GM19239 (cell line): Measurements from ENCODE around the gene HGFAC.

Experiments
- DNase-seq: peaks from one replicate; pipeline ENCODE4 v3.0.0; 2011; ENCODE audit warnings: low spot score; ENCODE audit not compliant: insufficient read length
- FAIRE-seq: peaks from 2 replicates; lab custom pipeline; 2011; peaks lifted over from hg19 to GRCh38; lab: Jason Lieb, UNC

HGFAC gene

DNA sequence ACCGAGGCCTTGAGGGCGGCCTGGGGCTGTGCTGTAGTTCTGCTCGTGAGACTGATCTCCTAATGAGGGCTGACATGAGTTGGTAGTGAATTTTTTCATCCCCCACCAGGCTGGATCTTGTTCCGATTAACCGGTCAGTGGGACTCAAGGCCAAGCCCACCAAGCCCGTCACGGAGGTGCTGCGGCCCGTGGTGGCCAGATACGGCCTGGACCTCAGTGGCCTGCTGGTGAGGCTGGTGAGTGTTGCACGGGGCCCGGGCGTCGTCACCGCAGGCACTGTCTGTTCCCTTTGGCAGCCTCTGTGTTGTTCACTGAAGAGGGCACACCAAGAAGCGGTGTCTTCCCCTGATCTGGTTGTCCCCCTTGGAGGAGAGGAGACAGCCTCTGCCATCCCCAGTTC is 18.4 kb upstream of the HGFAC start:
- DNase-seq (no peak), FAIRE-seq (no peak)

- DNase-seq (no peak), FAIRE-seq (no peak)
Measured at GRCh38 chr4:3423952-3424351, 17.8 kb upstream of the HGFAC start.

DNA sequence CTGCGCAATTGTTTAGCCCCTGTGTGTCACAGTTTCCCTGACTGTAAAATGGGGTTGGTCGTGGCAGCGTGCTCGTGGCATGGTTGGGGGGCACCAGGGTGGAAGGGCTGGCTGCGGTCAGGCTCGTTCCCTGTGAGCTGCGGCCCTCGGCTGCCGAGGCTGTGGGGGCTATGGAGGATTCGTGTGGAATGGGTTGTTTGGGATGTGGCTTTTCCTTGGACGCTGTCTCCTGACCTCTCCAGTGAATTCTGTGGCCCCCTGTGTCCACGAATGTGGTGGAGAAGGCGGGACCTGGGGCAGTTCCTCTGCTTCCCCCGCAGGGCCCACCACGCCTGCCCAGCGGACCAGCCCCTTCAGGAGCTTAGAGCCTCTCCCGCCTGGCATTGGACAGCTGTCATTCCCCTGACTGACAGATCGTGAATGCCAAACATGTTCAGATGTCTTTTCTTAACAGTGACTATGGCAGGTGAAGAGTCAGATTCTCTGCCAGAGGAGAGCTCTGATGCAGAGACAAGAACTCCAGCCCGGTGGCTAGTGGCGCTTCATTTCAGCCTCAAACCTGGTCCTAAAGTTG is 17.2 kb upstream of the HGFAC start:
- FAIRE-seq: no peak
- DNase-seq: no peak

DNA sequence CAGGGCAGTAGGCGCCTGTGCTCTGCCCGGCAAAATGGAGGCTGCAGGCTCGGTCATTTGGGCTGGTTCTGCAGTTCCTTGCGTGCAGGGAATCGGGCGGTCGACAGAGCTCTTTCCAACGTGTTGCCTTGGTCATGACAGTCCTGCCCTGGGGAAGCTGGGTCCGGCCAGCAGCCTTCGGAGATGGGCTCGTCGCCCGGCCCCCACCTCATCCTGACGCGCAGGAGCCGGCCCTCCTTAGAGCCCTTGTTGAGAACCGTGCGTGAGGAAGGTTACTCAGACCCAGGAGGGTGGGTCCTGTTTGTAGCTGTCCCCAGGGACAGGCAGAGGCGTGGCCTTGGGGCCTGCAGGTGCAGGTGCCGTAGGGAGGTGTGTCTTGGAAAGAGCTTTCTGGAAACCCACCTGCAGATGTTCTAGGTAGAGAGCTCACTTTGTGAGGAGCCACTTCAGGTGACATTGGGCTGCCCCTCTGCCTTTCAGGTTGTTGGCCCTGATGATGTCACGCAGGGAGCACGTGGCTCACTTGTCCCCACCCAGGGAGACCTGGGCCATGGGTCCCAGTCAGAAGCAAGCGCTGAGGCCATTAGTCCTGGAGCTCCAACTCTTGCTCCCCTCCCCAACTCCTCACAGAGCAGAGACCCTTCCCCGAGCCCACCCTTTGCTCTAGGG is 15.2 kb upstream of the HGFAC start:
- FAIRE-seq (no peak), DNase-seq (no peak)

DNA sequence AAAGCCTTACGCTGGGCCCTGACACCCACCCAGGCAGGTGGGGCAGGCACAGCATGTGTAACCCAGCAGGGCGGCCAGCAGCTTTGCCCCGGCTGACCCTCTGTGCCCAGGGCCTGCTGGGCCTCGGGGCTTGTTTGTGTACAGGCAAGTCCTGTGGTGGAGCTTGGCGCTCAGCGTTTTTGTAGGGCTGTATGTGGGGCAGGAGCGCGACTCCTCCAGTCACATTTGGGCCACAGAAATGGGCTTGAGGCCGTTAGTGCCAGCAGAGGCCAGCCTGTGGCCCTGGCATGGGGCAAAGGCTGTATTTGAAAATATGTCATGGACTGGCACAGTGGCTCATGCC is 14.7 kb upstream of the HGFAC start:
- DNase-seq (no peak), FAIRE-seq (no peak)

DNA sequence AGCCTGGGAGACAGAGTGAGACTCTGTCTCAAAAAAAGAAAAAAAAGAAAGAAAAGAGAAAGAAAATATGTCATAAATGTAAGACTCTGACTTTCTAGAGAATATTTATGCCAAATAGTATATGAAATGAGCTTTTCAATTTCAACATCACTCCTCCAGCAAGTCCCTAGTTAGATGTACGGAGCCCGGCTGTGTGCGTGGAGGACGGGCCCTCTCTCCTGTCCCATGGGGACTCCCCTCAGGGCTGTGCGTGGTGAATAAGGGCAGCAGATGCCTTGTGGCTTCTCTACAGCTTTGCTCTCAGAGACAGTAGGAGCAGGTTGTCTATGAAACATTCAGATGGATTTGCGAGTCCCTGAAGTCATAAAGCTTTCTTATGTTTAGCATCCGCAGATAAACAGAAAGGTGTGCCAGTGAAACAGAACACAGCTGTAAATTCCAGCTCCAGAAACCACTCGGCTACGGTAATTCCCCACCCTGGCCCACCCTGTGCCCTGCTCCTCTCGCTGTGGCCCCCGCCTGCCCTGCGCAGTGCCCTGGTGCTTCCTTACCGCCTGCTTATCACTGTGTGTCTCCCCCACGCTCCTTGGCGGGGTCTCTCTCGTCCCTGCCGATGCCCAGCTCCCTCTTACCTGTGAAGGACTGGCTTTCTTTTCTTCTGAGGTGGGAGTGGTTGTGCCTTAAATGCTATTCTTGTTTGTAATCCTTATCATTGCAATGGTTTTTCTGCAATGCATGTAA is 13.9 kb upstream of the HGFAC start:
- DNase-seq (no peak), FAIRE-seq (no peak)

- DNase-seq (no peak), FAIRE-seq (no peak)
Measured at GRCh38 chr4:3429651-3430050, 12.1 kb upstream of the HGFAC start.

DNA sequence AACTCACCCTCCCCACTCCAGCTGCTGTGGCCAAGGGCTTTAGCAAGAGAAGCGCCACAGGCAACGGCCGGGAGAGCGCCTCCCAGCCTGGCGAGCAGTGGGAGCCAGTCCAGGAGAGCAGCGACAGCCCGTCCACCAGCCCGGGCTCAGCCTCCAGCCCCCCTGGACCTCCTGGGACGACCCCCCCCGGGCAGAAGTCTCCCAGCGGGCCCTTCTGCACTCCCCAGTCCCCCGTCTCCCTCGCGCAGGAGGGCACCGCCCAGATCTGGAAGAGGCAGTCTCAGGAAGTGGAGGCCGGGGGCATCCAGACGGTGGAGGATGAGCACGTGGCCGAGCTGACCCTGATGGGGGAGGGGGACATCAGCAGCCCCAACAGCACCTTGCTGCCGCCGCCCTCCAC is 11.2 kb upstream of the HGFAC start:
- DNase-seq: no peak
- no peak for FAIRE-seq

- no peak for DNase-seq
- FAIRE-seq: no peak
Measured at GRCh38 chr4:3431446-3431993, 10.2 kb upstream of the HGFAC start.

DNA sequence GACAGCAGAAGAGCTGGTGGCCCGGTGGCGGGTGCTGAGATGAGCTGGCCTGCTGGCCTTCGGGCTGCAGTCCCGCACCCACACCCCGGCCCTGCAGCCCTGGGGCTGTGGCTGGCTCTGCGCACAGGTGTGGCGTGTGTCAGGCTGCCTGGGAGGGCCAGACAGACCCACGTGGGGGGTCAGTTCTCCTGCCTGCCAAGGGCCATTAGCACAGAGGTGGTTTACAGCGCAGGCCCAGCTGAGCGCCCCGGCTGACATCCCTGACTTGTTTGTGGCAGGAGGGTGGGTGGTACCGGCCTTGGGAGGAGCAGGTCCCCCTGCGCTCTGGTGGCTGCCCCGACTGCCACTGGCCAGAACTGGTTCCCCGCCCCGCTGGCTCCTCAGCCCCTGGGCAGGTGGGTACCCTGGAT is 9.4 kb upstream of the HGFAC start:
- no peak for FAIRE-seq

DNA sequence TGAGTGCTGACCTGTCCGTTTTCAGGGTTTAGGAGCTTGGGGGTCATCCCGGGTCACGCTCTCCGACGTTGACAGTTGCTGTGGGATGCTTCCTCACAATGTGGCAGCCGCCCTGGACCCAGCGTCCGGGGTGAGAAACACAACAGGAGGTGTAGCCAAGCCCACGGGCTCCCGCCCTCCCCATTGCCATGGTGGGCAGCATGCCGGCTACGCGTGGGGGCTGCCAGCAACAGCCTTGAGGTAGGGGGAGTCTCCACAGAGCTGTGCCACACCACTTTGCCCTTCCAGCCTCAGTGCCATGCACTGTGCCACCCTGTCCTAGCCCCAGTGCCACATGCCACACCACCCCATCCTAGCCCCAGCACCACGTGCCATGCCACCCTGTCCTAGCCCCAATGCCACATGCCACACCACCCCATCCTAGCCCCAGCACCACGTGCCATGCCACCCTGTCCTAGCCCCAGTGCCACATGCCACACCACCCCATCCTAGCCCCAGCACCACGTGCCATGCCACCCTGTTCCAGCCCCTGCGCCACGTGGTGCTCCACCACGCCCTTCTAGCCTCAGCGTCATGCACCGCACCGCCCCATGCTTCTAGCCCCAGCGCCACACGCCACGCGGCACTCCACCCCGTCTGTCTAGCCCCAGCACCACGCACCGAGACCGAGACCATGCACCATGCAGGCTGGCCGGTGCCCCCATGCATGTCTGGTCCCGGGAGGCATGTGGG is 8.5 kb upstream of the HGFAC start:
- DNase-seq: no peak
- FAIRE-seq: no peak

More for the DNA sequence above, 9.4 kb upstream of the HGFAC start:
- DNase-seq: no peak

DNA sequence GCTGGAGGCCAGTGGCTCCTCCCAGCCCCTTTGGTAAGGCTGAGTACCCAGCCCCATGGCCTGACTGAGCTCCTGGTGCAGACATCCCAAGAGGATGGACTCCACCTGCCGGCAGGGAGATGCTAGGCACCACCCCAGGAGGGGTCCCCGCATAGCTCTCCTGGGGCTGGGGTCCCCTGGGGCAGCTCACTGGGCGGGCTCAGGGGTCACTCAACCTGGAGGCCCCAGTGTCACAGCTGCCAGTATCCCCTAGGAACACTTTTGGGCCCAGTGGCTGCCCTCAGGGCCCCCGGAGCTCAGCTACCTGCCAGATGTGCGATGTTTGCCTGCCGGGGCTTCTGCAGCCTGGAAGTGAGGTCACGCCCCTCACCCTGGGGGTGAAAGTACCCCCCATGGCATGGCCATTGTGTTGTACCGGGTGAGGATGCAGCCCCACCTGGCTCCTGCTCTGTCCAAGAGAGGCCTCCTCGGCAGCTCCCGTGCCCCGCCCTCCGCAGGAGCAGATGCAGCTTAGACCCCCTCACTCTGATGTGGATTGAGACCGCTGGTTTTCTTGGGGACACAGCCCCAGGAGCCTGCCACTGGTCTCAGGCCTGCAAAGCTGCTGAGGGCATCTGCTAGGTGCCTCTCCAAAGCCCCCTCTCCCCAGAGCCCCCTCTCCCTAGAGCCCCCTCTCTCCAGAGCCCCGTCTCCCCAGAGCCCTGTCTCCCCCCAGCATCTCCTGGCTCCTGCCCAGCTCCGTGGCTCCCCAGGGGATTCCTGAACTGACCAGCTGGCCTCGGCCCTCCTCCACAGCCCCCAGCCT is 6.7 kb upstream of the HGFAC start:
- FAIRE-seq: no peak
- no peak for DNase-seq

DNA sequence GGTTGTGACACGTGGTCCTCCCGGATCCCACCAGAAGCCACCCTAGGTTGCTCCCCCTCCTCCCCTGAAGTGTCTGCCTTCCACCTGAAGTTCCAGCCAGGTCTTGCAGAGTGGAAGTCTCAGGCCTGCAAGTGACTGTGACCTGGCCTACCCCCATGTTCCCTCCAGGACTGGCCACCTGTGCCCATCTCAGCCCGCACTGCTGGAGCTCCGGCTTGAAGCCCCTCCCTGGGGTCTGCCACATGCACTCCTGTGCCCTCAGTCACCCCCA is 6.1 kb upstream of the HGFAC start:
- DNase-seq: no peak
- no peak for FAIRE-seq

- FAIRE-seq (no peak), DNase-seq (no peak)
Measured at GRCh38 chr4:3436048-3436797, 5.5 kb upstream of the HGFAC start.

DNA sequence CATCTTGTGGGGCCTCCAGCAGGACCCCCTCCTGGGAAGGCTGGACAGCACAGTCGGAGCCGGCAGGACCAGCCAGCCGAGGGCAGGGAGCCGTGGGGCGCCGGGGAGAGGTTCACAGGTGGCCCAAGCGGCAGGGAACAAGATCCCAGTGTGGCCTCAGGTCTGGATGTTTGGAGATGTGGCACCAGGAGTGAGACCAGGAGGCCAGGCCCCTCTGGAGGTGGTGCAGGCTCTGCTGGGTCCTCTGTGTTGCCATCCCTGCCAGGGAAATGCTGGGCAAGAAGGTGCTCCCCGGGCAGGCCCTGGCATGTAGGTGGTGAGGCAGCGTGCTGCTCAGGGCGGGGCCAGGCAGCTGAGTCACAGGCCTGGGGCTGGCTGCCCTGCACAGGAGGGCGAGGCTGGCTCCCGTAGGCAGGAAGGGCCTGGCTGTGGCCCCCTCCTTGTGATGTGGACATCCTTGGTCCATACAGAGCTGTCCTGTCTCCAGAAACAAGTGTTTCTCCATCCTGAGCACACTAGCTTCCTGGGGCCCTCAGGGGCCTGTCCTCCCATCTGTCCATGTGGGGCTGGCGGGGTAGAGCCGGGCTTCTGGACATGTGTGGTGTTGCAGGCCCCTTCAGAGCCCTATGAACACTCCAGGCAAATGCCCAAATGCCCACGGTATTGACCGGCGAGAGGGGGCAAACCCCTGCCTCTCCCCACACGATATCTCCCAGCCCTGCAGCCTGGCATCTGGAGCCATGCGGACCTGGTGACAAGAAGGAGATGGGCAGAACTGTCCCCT is 4.8 kb upstream of the HGFAC start:
- FAIRE-seq: no peak
- no peak for DNase-seq

- FAIRE-seq (no peak), DNase-seq (no peak)
Measured at GRCh38 chr4:3437582-3437936, 4.2 kb upstream of the HGFAC start.

DNA sequence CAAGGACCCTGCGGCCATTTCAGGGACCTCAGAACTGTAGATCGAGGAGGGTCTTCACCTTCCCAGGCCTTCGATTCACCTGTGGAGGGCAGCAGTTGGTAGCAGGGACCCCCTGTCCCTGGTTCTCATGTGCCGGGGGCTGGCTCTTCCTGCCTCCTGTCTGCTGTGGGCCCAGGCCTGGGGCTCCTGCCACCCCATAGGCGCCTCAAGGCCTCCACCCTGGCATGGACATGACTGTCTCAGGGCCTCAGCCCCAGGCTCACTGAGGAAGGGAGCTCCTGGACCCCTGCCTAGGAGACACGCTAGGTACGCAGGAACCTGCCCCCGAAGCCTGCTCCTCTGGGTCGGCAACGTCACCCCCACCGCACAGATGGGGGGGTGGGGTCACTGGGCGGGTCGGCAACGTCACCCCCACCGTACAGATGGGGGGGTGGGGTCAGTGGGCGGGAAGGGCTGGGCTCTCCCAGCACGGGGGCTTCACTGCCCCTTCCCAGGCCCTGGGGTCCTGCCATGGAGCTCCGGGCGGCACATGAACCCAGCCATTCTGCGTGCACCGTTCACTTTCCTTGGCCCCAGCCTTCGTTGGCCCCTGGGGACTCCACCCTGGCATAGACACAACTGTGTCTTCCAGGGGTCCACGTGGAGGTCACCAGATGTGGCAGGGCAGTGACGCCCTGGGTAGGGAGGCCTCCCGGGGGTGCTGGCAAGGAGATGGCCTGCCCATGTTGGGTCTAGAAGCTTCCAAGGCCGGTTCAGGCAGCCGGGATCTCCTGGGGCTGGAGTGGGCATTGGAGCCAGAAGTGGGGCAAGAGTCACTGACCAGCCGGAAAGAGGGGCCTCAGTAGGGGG is 3.5 kb upstream of the HGFAC start:
- FAIRE-seq: no peak

DNA sequence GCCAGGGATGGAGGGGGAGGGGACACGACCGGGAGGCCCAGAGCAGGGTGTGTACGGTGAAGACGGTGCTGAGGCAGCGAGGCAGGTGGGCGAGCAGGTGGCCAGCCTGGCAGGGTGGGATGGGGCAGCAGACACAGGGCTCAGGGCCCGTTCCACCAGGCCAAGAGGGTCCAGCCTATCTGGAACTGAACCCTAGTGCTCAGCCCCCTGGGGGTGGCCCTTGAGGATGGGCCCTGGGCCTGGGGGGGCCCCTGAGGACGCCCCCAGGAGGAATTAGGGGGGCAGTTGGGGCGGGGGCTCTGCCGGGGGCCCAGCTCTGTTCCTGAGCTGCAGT is 3.0 kb upstream of the HGFAC start:
- DNase-seq (no peak), FAIRE-seq (no peak)

More for the DNA sequence above, 3.5 kb upstream of the HGFAC start:
- DNase-seq: no peak
